ENCODE data around the gene STAT5B. TPM values are rescaled to one million over a fixed set of nuclear protein-coding genes. Genes with fewer than 3 reads are reported as not detected.

The STAT5B gene
- total and polyA plus RNA-seq, 10 donors = 26.4 to 171 (median 101) TPM

GRCh38 chr17:42181851-42182207 lies 94.4 kb downstream of the STAT5B start:
- no peak overlapping the region for H3K4me3 ChIP-seq
- TF ChIP-seq POLR2AphosphoS5 (IDR thresholded peaks at IDR 0.05) (no peak), CTCF (IDR thresholded peaks at IDR 0.05 in 8 of 11, conservative IDR thresholded peaks at IDR 0.05 in 3 of 11) (no peak), POLR2A (IDR thresholded peaks at IDR 0.05) (no peak)
- no peak overlapping the region for H3K27ac ChIP-seq
- H3K9me3 ChIP-seq = no peaks in the 10 kb centered on the region
- no peak for DNase-seq
- intact Hi-C loops (cut with DNase I; ENCODE audit: low total_unique reads) = loop anchor here (10.0 kb wide), 1 partner anchor 67 kb away; the partner anchor contains the start of gene DHX58
- H3K4me1 ChIP-seq = peaks cover 33 to 85% (median 59%) of the 10 kb centered on the region in 6 donors
- H3K36me3 ChIP-seq = no peaks in the 10 kb centered on the region
- H3K27me3 ChIP-seq (replicated peaks in 1 of 7) = peaks cover 0 to 31% (median 5%) of the 10 kb centered on the region in 7 donors
- 75 to 90% (median 85%) methylated on average over 2 of the region's 2 CpGs for WGBS, 5 donors

GRCh38 chr17:42180922-42181850 lies 95.0 kb downstream of the STAT5B start, which contains the start of gene KCNH4:
KCNH4 (minus strand) TSS chr17:42181142; CDS start chr17:42180945, 197 bp downstream.
- H3K27me3 ChIP-seq (replicated peaks in 1 of 7) = peaks cover 0 to 31% (median 5%) of the 10 kb centered on the region in 7 donors
- H3K36me3 ChIP-seq = no peaks in the 10 kb centered on the region
- H3K4me1 ChIP-seq = peaks cover 33 to 80% (median 59%) of the 10 kb centered on the region in 6 donors
- 3 to 13% (median 4%) methylated on average over 13 to 60 of the region's 60 CpGs for WGBS, 5 donors
- TF ChIP-seq POLR2A (IDR thresholded peaks at IDR 0.05) = peak in 1 of 3 donors; percentile 13
- peak; percentile 31 to 79 (median 58) for TF ChIP-seq POLR2AphosphoS5 (IDR thresholded peaks at IDR 0.05)
- peak in 10 of 11 experiments; percentile 33 to 79 (median 65) for TF ChIP-seq CTCF (IDR thresholded peaks at IDR 0.05 in 8 of 11, conservative IDR thresholded peaks at IDR 0.05 in 3 of 11)
- intact Hi-C loops (cut with DNase I; ENCODE audit: low total_unique reads) = loop anchor here (10.0 kb wide), 1 partner anchor 66 kb away; the partner anchor contains the start of gene DHX58
- H3K9me3 ChIP-seq = no peaks in the 10 kb centered on the region
- peak; percentile 95 for DNase-seq
- H3K4me3 ChIP-seq = peak within 1 kb of the TSS; percentile 24 to 71 (median 47)
- H3K27ac ChIP-seq = peak within 1 kb of the TSS in 1 of 8 donors; percentile 15

GRCh38 chr17:42180411-42180921 lies 95.7 kb downstream of the STAT5B start:
- DNase-seq = no peak
- Histone ChIP-seq H3K4me3 (peak overlapping the region; percentile 24 to 71 (median 47)), H3K9me3 (no peaks in the 10 kb centered on the region), H3K27ac (no peak overlapping the region), H3K4me1 (peaks cover 33 to 78% (median 59%) of the 10 kb centered on the region in 6 donors), H3K36me3 (no peaks in the 10 kb centered on the region), H3K27me3 (replicated peaks in 1 of 7) (peaks cover 0 to 31% (median 5%) of the 10 kb centered on the region in 7 donors)
- whole genome bisulfite sequencing, 5 donors = 1 to 4% (median 3%) methylated on average over 23 to 33 of the region's 33 CpGs
- intact Hi-C loops (cut with DNase I; ENCODE audit: low total_unique reads) = loop anchor here (10.0 kb wide), 1 partner anchor 66 kb away; the partner anchor contains the start of gene DHX58
- no peak for TF ChIP-seq CTCF (IDR thresholded peaks at IDR 0.05 in 8 of 11, conservative IDR thresholded peaks at IDR 0.05 in 3 of 11)
- TF ChIP-seq POLR2A (IDR thresholded peaks at IDR 0.05) = no peak
- TF ChIP-seq POLR2AphosphoS5 (IDR thresholded peaks at IDR 0.05) = no peak
